Head of caudate nucleus (tissue), 42 donors: ENCODE results near the gene FANCL.
"Not testable (repeated sequence)": the region's sequence is repeated elsewhere in the genome, so short reads cannot be mapped to it uniquely, and the experiment has no call there.

Source experiments
- DNase-seq, 42 donors: peaks; one replicate each; pipeline versions ENCODE4 v3.0.0 to v3.0.0-alpha.2; 2020 to 2021; ENCODE audit warnings: mixed read lengths in 7 of 42
- intact Hi-C: fragments of 100-400 bp; cut with DNase I; formaldehyde crosslinking; loops from one replicate; pipeline ENCODE4 v1.15.0; 2022

Gene FANCL

GRCh38 chr2:58240670-58241545 is at the start of gene FANCL:
Gene FANCL, minus strand, starts transcription at chr2:58241325. Its CDS starts 12 bp downstream, at chr2:58241313.
- peak; percentile 81 to 97 (median 92) for DNase-seq
- intact Hi-C loops = loop anchor here (5.0 kb wide), 1 partner anchor 186 kb away; no protein-coding TSS in a partner anchor

DNA sequence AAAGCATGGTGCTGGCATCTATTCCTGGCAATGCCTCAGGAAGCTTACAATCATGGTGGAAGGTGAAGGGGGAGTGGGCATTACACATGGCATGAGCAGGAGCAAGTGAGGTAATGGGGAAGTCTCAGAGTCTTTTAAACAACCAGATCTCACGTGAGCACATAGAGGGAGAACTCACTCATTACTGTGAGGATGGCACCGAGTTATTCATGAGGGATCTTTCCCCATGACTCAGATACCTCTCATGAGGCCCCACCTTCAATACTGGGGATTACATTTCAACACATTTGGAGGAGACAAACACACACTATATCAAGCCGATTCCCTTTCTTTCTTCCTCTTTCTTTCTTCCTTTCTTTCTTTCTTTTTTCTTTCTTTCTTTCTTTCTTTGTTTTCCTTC is 47.9 kb upstream of the FANCL start:
- intact Hi-C loops = no loop called here
- no peak for DNase-seq

- no peak for DNase-seq
- intact Hi-C loops = no loop called here
Measured at GRCh38 chr2:58283931-58284330, 42.8 kb upstream of the FANCL start.

- DNase-seq, intact Hi-C loops: not testable (repeated sequence)
Measured at GRCh38 chr2:58275144-58275543, 34.0 kb upstream of the FANCL start.

GRCh38 chr2:58271826-58272225 is 30.7 kb upstream of the FANCL start:
- peak in 14 of 42 donors; percentile 7 to 62 (median 26) for DNase-seq
- intact Hi-C loops = no loop called here

DNA sequence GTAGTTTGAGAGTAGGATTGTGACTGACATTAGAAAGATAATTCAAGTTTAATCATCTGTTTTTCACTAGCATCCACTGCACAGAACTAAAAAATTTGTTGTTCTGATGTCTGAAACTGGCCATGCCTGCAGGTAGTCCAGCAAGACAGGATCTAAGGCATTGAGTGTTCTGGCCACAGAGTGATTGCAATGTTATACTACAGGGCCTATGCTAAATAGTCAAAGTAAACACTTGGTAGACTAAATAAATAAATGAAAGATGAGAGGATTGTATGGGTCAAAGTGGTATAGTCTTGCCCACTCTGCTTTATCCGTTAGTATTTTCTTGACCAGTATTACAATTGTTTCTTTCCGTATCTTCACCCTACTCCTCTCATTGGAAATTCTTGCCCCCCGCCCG is 27.6 kb upstream of the FANCL start:
- DNase-seq = no peak
- intact Hi-C loops = no loop called here

DNA sequence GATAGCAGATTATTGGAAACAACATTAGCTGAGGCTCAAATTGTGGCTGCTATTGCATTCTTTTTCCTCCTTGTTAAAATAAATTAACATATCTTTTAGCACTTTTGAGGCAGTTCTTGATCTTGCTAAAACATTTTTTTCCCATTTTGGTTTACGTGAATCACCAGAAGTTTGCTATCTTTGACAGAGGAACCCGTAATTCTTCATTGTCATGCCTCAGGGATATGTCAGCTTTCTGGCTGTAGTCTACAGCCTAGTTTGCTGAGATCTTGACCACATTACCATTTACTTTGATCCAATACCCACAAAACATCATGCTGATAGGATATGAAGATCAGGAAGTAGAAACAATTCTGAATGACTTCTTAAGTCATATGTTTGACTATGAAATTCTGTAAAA is 25.1 kb upstream of the FANCL start:
- DNase-seq = no peak
- intact Hi-C loops = no loop called here

- intact Hi-C loops = no loop called here
- DNase-seq = no peak
Measured at GRCh38 chr2:58261209-58261608, 20.1 kb upstream of the FANCL start.

DNA sequence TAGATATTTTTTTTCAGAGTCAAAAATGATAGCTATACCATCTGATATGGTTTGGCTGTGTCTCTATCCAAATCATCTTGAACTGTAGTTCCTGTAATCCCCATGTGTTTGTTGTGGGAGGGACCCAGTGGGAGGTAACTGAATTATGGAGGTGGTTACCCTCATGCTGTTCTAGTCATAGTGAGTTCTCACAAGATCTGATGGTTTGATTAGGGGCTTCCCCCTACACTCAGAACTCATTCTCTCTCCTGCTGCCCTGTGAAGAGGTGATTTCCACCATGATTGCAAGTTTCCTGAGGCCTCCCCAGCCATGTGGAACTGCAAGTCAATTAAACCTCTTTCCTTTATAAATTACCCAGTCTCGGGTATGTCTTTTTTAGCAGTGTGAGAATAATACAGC is 17.3 kb upstream of the FANCL start:
- DNase-seq, intact Hi-C loops: not testable (repeated sequence)

- intact Hi-C loops, DNase-seq: not testable (repeated sequence)
Measured at GRCh38 chr2:58251331-58252201, 10.4 kb upstream of the FANCL start.

DNA sequence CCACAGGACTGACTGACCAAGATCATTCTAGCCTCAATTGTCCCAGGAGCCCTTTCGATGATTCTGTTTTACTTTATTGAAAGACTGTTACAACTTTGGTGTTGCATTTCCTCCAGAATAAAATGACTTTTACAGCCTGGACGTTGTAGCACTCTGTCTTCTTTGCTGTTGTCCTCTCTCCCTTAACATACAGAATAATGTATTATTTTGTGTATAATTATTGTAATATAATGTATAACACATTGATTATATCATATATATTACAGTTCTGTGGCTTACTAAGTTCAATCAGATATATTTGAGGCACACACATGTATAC is 380 bp upstream of the FANCL start:
- DNase-seq = no peak
- intact Hi-C loops = loop anchor here (5.0 kb wide), 1 partner anchor 186 kb away; no protein-coding TSS in a partner anchor

- intact Hi-C loops = no loop called here
- DNase-seq = no peak
Measured at GRCh38 chr2:58239243-58239925, 1.7 kb downstream of the FANCL start.

- intact Hi-C loops = no loop called here
- no peak for DNase-seq
Measured at GRCh38 chr2:58237741-58238140, 3.4 kb downstream of the FANCL start.

- no peak for DNase-seq
- intact Hi-C loops = no loop called here
Measured at GRCh38 chr2:58235984-58236383, 5.1 kb downstream of the FANCL start.

GRCh38 chr2:58235170-58235569 is 6.0 kb downstream of the FANCL start:
- intact Hi-C loops = no loop called here
- DNase-seq = no peak

DNA sequence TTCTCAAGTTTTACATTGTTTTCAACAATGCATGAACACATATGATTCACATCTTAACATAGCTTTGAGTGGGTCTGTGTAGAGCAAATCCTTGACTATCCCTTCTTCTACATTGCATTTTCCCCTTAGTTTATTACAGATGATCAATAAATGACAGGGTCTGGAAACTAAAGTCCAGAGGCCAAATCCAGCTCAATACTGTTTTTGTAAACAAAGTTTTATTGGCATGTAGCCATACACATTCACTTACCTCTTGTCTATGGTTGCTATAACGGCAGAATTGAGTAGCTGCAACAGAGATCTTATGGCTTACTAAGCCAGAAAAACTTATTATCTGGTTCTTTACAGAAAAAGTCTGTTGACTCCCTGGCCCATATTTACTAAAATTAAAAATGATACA is 12.8 kb downstream of the FANCL start:
- intact Hi-C loops = no loop called here
- no peak for DNase-seq

DNA sequence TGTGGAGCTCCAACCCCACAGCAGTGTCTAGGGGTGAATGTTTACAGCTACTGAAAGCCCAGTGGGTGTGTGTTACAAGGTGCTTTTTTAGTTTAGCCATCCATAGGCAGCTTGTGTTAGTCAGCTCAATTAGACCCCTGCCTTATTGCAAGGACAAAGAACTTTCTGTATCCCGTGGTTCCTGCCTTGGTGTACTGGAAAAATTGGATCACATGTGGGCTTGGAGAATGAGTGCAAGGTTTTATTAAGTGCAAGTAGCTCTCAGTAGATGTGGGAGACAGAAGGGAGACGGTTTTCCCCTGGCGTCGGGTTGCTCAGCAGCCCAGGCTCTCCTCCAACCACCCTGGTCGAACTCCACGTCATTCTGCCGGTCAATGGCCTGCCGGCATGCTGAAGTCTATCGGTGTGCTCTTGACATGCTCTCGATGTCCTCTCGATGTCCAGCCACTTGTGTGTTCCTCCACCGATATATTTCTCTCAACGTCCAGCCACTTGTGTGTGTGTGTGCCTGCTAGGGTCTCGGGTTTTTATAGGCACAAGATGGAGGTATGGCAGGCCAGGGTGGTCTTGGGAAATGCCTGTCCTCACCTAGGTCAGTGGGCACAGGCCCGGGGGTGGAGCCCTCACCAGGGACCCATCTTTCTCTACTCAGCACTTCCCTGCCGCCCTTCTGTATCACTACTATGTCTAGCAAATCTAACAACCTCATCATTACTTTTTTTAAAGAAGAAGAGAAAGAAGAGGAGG is 13.8 kb downstream of the FANCL start:
- DNase-seq = no peak
- intact Hi-C loops = no loop called here

- DNase-seq = no peak
- intact Hi-C loops = no loop called here
Measured at GRCh38 chr2:58221909-58222308, 19.2 kb downstream of the FANCL start.

GRCh38 chr2:58215429-58215828 is 25.7 kb downstream of the FANCL start:
- intact Hi-C loops = no loop called here
- no peak for DNase-seq
